Naive thymus-derived CD8-positive, alpha-beta T cell (primary cell): ENCODE results near the gene WNT7A. TPM values are rescaled to one million over a fixed set of nuclear protein-coding genes. Genes with fewer than 3 reads are reported as not detected.

Source experiments
- ATAC-seq, 2 donors: fragments of 150-1000 bp; cut with Tn5 transposase in 1 of 2; sonication (Bioruptor Pico), chemical (Tn5 transposase) in 1 of 2; 1 replicate in 1 of 2; 2 replicates in 1 of 2; pipeline ENCODE4 v1.10.0; 2021; ENCODE audit warnings: mild to moderate bottlenecking in 2 of 2, moderate library complexity in 2 of 2
- POLR2A ChIA-PET: fragments of 350-600 bp; sonication (Branson Sonifier 250); formaldehyde crosslinking; loops from one replicate; lab custom pipeline; 2021; ENCODE audit warnings: antibody characterized with exemption; lab: Charles Lee
- DNase-seq, 10 donors: peaks; one replicate each; pipeline versions ENCODE4 v3.0.0 to v3.0.0-alpha.2; 2020 to 2022
- H3K27ac Mint-ChIP-seq, 10 donors: one replicate each; pipeline ENCODE4 v1.8.0; 2020 to 2022; ENCODE audit warnings: mild to moderate bottlenecking in 10 of 10, mixed read lengths in 10 of 10, moderate library complexity in 4 of 10, inconsistent platforms in 1 of 10
- H3K27me3 Mint-ChIP-seq, 5 donors: one replicate each; pipeline ENCODE4 v1.8.0; 2021 to 2022; ENCODE audit warnings: mixed read lengths in 5 of 5
- H3K36me3 Mint-ChIP-seq, 3 donors: one replicate each; pipeline ENCODE4 v1.8.0; 2020 to 2022; ENCODE audit warnings: mixed read lengths in 3 of 3, mild to moderate bottlenecking in 2 of 3, inconsistent platforms in 1 of 3
- H3K4me1 Mint-ChIP-seq, 4 donors: one replicate each; pipeline ENCODE4 v1.8.0; 2021 to 2022; ENCODE audit warnings: mixed read lengths in 4 of 4
- H3K4me3 Mint-ChIP-seq, 10 donors: one replicate each; pipeline ENCODE4 v1.8.0; 2020 to 2022; ENCODE audit warnings: mild to moderate bottlenecking in 10 of 10, mixed read lengths in 10 of 10, moderate library complexity in 6 of 10, inconsistent platforms in 1 of 10
- H3K9me3 Mint-ChIP-seq, 9 donors: one replicate each; pipeline ENCODE4 v1.8.0; 2020 to 2022; ENCODE audit warnings: mixed read lengths in 9 of 9, mild to moderate bottlenecking in 3 of 9, inconsistent platforms in 1 of 9, moderate library complexity in 1 of 9
- polyA plus RNA-seq, 3 donors: library from polyadenylated mRNA; unstranded; fragments of 300-500 nt; fragmentation: Illumina TruSeq; gene quantifications; one replicate each; pipeline ENCODE4 v1.2.3, GENCODE V29; 2021
- total RNA-seq, 8 experiments: library from RNA in 2 of 8; stranded (reverse) in 2 of 8; gene quantifications; one replicate each; pipeline ENCODE4 v1.2.3 and lab custom pipeline; 2021 to 2026

The WNT7A gene
- total and polyA plus RNA-seq, 5 experiments from 2014 or later = 0.17 to 9.6 (median 1.6) TPM

- ATAC-seq (no peak), DNase-seq (no peak)
- POLR2A ChIA-PET = no interaction called here
- Mint-ChIP-seq H3K4me3 (no peak overlapping the region), H3K27me3 (no peaks in the 10 kb centered on the region), H3K4me1 (peaks cover 0 to 26% (median 7%) of the 10 kb centered on the region in 4 donors), H3K9me3 (peaks cover 0 to 9% (median 1%) of the 10 kb centered on the region in 9 donors), H3K27ac (peak overlapping the region in 1 of 10 donors; percentile 59), H3K36me3 (peaks cover 0 to 7% (median 0%) of the 10 kb centered on the region in 3 donors)
Observed at GRCh38 chr3:13767896-13768295, 112.0 kb downstream of the WNT7A start.

- H3K36me3 Mint-ChIP-seq = peaks cover 0 to 8% (median 0%) of the 10 kb centered on the region in 3 donors
- peaks cover 0 to 22% (median 7%) of the 10 kb centered on the region in 4 donors for H3K4me1 Mint-ChIP-seq
- peaks cover 0 to 13% (median 2%) of the 10 kb centered on the region in 9 donors for H3K9me3 Mint-ChIP-seq
- DNase-seq (no peak), ATAC-seq (no peak)
- no peak overlapping the region for H3K4me3 Mint-ChIP-seq
- POLR2A ChIA-PET = no interaction called here
- H3K27me3 Mint-ChIP-seq = no peaks in the 10 kb centered on the region
- H3K27ac Mint-ChIP-seq = no peak overlapping the region
Observed at GRCh38 chr3:13767030-13767429, 112.8 kb downstream of the WNT7A start.

Other genes starting within 250 kb of the WNT7A start
- 1 to 10 TPM; 9.1 to 9.6 TPM for gene CHCHD4, start 244.8 kb upstream of the WNT7A start, total RNA-seq
- 10 to 100 TPM in 2 of 3 donors, 1 to 10 TPM in 1; 6.8 to 15.8 (median 11.5) TPM for gene CHCHD4, start 244.8 kb upstream of the WNT7A start, polyA plus RNA-seq
- 10 to 100 TPM; 50.8 to 52.4 TPM for gene TMEM43, start 245.0 kb upstream of the WNT7A start, total RNA-seq
- 10 to 100 TPM; 45.6 to 65.0 (median 56.0) TPM for gene TMEM43, start 245.0 kb upstream of the WNT7A start, polyA plus RNA-seq